GM12878 (cell line): Measurements from ENCODE around the gene GPR141. TPM values are rescaled to one million over a fixed set of nuclear protein-coding genes. Genes with fewer than 3 reads are reported as not detected.

Experiments
- ATAC-seq: fragments of 200-7000 bp; cut with Tn5 transposase; 3 replicates; pipeline ENCODE4 v1.9.1; 2020; ENCODE audit warnings: mild to moderate bottlenecking, moderate library complexity
- BruUV-seq: library from RNA; stranded (reverse); fragments of 400-500 nt; replicated peaks from 2 replicates; lab custom pipeline; 2021; lab: Mats Ljungman, UMichigan
- CTCF ChIA-PET: fragments of 300-600 bp; sonication (Branson Sonifier 250); formaldehyde crosslinking; extraction: SDS; loops from one replicate; lab custom pipeline; 2021; ENCODE audit warnings: inconsistent platforms; lab: Yijun Ruan, JAX
- POLR2A ChIA-PET: fragments of 350-600 bp; formaldehyde crosslinking; extraction: SDS; loops from one replicate; lab custom pipeline; 2021; ENCODE audit warnings: inconsistent platforms; lab: Charles Lee
- RAD21 ChIA-PET: fragments of 300-600 bp; sonication (Branson Sonifier 250); formaldehyde crosslinking; loops from one replicate; lab custom pipeline; 2023; ENCODE audit warnings: antibody characterized with exemption; ENCODE audit not compliant: unreplicated experiment; lab: Charles Lee
- SMC1A ChIA-PET: fragments of 300-600 bp; sonication (Branson Sonifier 250); formaldehyde crosslinking; loops from one replicate; lab custom pipeline; 2023; ENCODE audit not compliant: unreplicated experiment, uncharacterized antibody; lab: Charles Lee
- DNase-seq: peaks from one replicate; pipeline ENCODE4 v3.0.0-alpha.2; 2011; ENCODE audit warnings: low read depth, low spot score
- FAIRE-seq: peaks from 3 replicates; lab custom pipeline; 2011; peaks lifted over from hg19 to GRCh38; lab: Jason Lieb, UNC
- H2AFZ ChIP-seq: 2 replicates; pipeline ENCODE4 v1.6.0; 2011; ENCODE audit warnings: low read depth, low read length, control low read depth; ENCODE audit not compliant: control insufficient read depth
- H3K27ac ChIP-seq: 2 replicates; pipeline ENCODE4 v1.5.1; 2011; ENCODE audit warnings: control low read depth; ENCODE audit not compliant: control insufficient read depth, insufficient read depth
- H3K27me3 ChIP-seq, 2 experiments: replicated peaks in 1 of 2; 2 replicates each; pipeline versions ENCODE4 v1.6.0 to v1.6.1; 2011; ENCODE audit warnings: low read length in 1 of 2; ENCODE audit not compliant: control insufficient read depth in 2 of 2, insufficient read depth in 2 of 2
- H3K36me3 ChIP-seq, 2 experiments: 2 replicates each; pipeline ENCODE4 v1.5.1; 2011; ENCODE audit warnings: low read length in 1 of 2; ENCODE audit not compliant: control insufficient read depth in 2 of 2, insufficient read depth in 2 of 2
- H3K4me1 ChIP-seq: 2 replicates; pipeline ENCODE4 v1.6.1; 2011; ENCODE audit warnings: mild to moderate bottlenecking, low read length, moderate library complexity, mixed read lengths; ENCODE audit not compliant: control insufficient read depth, insufficient read depth
- H3K4me2 ChIP-seq: 2 replicates; pipeline ENCODE4 v1.6.0; 2011; ENCODE audit warnings: control low read depth; ENCODE audit not compliant: control insufficient read depth, insufficient read depth
- H3K4me3 ChIP-seq: fragments of 200-600 bp; sonication (generic); 2 replicates; pipeline ENCODE4 v1.5.1; 2016
- H3K79me2 ChIP-seq: 2 replicates; pipeline ENCODE4 v1.6.0; 2011; ENCODE audit warnings: low read length; ENCODE audit not compliant: control insufficient read depth, insufficient read depth
- H3K9ac ChIP-seq: 2 replicates; pipeline ENCODE4 v1.8.0; 2011; ENCODE audit warnings: low read length, control low read depth, mixed read lengths; ENCODE audit not compliant: control insufficient read depth, insufficient read depth
- H3K9me3 ChIP-seq: replicated peaks from 3 replicates; pipeline ENCODE4 v1.5.1; 2011; ENCODE audit warnings: mild to moderate bottlenecking, low read length; ENCODE audit not compliant: control insufficient read depth, insufficient read depth
- H4K20me1 ChIP-seq: 2 replicates; pipeline ENCODE4 v1.6.0; 2011; ENCODE audit not compliant: control insufficient read depth, insufficient read depth
- CBX5 ChIP-seq: sonication (generic); IDR thresholded peaks from 2 replicates; pipeline ENCODE4 v1.6.1; 2016; ENCODE audit warnings: low read depth, moderate library complexity, mild to moderate bottlenecking, inconsistent platforms
- CEBPB ChIP-seq, 2 experiments: fragments of 150-350 bp in 1 of 2; IDR thresholded peaks; 2 replicates each; pipeline ENCODE4 v1.6.1; 2012 to 2014; ENCODE audit warnings: low read depth in 2 of 2, low read length in 2 of 2, borderline replicate concordance in 1 of 2, inconsistent platforms in 1 of 2
- CREB1 ChIP-seq: IDR thresholded peaks from 2 replicates; pipeline ENCODE4 v1.6.1; 2012; ENCODE audit warnings: low read depth, mild to moderate bottlenecking, inconsistent platforms
- HDGF ChIP-seq: fragments of 450-650 bp; IDR thresholded peaks from 2 replicates; pipeline ENCODE4 v1.6.1; 2016; ENCODE audit warnings: antibody characterized with exemption
- JUND ChIP-seq: IDR thresholded peaks from 2 replicates; pipeline ENCODE4 v1.6.1; 2012; ENCODE audit warnings: low read depth, mild to moderate bottlenecking, low read length, improper control_type of control experiment, moderate library complexity
- KAT2A ChIP-seq: conservative IDR thresholded peaks from 2 replicates; pipeline ENCODE4 v1.6.1; 2011; ENCODE audit warnings: low read depth, low read length; ENCODE audit not compliant: control insufficient read depth
- LARP7 ChIP-seq: fragments of 450-650 bp; IDR thresholded peaks from 2 replicates; pipeline ENCODE4 v1.6.1; 2017; ENCODE audit warnings: mild to moderate bottlenecking
- NFIC ChIP-seq: IDR thresholded peaks from 2 replicates; pipeline ENCODE4 v1.6.1; 2012; ENCODE audit warnings: low read depth, mild to moderate bottlenecking, inconsistent platforms, low read length, moderate library complexity
- RELA ChIP-seq: fragments of 450-650 bp; IDR thresholded peaks from 2 replicates; pipeline ENCODE4 v1.8.0; 2014; ENCODE audit warnings: borderline replicate concordance; ENCODE audit not compliant: partially characterized antibody
- TCF12 ChIP-seq: IDR thresholded peaks from 2 replicates; pipeline ENCODE4 v1.6.1; 2011; ENCODE audit warnings: low read depth, mild to moderate bottlenecking, low read length
- in situ Hi-C: fragments of 300-500 bp; cut with MboI; formaldehyde crosslinking; loops from 9 replicates; pipeline ENCODE4 v1.14.3; 2018; ENCODE audit warnings: mixed read lengths
- intact Hi-C: fragments of 100-400 bp; cut with micrococcal nuclease; formaldehyde crosslinking; loops from one replicate; pipeline ENCODE4 v1.14.2; 2022; ENCODE audit not compliant: unreplicated experiment
- polyA plus RNA-seq, 11 experiments: library from polyadenylated mRNA; depleted of rRNA in 4 of 11; unstranded in 6 of 11; stranded (reverse) in 5 of 11; fragments of >200 nt; fragmentation: Nextera tagmentation in 4 of 11; fragmentation: Illumina TruSeq in 1 of 11; extraction: Ambion mirVana in 4 of 11; extraction: Trizol in 1 of 11; gene quantifications; 1 replicate in 1 of 11; 2 replicates in 10 of 11; pipeline versions ENCODE4 v1.2.1 to v1.2.3, GENCODE V29; 2011 to 2016; ENCODE audit warnings: inconsistent platforms in 2 of 11, missing spikeins in 2 of 11, low read depth in 1 of 11
- total RNA-seq, 4 experiments: library from RNA; depleted of rRNA in 3 of 4; stranded (reverse); fragments of >200 nt in 3 of 4; fragmentation: Illumina TruSeq in 1 of 4; extraction: Trizol in 1 of 4; gene quantifications; 2 replicates each; pipeline versions ENCODE4 v1.2.1 to v1.2.3, GENCODE V29; 2013 to 2021
- TF ChIP-seq, protein P1 (sequence below): IDR thresholded peaks from 2 replicates; pipeline ENCODE4 v1.6.1; 2012; ENCODE audit warnings: improper control_type of control experiment, low read depth, low read length; ENCODE audit not compliant: insufficient replicate concordance
- TF ChIP-seq, protein P2 (sequence below): fragments of 450-650 bp; conservative IDR thresholded peaks from 2 replicates; pipeline ENCODE4 v1.6.1; 2017; ENCODE audit warnings: mild to moderate bottlenecking, moderate library complexity

Gene GPR141
- total and polyA plus RNA-seq, 10 of the 15 experiments (the other 5 are each of a cell fraction or from before 2014, with no cell fraction given) = 0.56 to 3.9 (median 1.2) TPM

DNA sequence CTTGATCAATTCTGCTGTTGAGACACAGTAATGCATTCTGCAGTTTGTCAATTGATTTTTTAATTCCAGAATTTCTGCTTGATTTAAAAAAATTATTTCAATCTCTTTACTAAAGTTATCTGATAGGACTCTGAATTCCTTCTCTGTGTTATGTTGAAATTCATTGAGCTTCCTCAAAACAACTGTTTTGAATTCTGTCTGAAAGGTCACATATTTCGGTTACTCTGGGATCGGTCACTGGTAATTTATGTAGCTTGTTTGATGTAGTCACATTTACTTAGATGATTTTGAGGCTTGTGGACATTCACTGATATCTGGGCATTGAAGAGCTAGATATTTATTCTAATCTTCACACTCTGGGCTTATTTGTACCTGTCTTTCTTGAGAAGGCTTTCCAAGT lies 97.6 kb downstream of the GPR141 start (continued):
- TF ChIP-seq, protein P1, sequence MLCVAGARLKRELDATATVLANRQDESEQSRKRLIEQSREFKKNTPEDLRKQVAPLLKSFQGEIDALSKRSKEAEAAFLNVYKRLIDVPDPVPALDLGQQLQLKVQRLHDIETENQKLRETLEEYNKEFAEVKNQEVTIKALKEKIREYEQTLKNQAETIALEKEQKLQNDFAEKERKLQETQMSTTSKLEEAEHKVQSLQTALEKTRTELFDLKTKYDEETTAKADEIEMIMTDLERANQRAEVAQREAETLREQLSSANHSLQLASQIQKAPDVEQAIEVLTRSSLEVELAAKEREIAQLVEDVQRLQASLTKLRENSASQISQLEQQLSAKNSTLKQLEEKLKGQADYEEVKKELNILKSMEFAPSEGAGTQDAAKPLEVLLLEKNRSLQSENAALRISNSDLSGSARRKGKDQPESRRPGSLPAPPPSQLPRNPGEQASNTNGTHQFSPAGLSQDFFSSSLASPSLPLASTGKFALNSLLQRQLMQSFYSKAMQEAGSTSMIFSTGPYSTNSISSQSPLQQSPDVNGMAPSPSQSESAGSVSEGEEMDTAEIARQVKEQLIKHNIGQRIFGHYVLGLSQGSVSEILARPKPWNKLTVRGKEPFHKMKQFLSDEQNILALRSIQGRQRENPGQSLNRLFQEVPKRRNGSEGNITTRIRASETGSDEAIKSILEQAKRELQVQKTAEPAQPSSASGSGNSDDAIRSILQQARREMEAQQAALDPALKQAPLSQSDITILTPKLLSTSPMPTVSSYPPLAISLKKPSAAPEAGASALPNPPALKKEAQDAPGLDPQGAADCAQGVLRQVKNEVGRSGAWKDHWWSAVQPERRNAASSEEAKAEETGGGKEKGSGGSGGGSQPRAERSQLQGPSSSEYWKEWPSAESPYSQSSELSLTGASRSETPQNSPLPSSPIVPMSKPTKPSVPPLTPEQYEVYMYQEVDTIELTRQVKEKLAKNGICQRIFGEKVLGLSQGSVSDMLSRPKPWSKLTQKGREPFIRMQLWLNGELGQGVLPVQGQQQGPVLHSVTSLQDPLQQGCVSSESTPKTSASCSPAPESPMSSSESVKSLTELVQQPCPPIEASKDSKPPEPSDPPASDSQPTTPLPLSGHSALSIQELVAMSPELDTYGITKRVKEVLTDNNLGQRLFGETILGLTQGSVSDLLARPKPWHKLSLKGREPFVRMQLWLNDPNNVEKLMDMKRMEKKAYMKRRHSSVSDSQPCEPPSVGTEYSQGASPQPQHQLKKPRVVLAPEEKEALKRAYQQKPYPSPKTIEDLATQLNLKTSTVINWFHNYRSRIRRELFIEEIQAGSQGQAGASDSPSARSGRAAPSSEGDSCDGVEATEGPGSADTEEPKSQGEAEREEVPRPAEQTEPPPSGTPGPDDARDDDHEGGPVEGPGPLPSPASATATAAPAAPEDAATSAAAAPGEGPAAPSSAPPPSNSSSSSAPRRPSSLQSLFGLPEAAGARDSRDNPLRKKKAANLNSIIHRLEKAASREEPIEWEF = no peak
- TF ChIP-seq NFIC (no peak), CREB1 (no peak), HDGF (no peak), CEBPB (IDR thresholded peaks at IDR 0.05; ENCODE audit: borderline replicate concordance in 1 of 2, low read depth in 2 of 2, low read length in 2 of 2) (no peak)

DNA sequence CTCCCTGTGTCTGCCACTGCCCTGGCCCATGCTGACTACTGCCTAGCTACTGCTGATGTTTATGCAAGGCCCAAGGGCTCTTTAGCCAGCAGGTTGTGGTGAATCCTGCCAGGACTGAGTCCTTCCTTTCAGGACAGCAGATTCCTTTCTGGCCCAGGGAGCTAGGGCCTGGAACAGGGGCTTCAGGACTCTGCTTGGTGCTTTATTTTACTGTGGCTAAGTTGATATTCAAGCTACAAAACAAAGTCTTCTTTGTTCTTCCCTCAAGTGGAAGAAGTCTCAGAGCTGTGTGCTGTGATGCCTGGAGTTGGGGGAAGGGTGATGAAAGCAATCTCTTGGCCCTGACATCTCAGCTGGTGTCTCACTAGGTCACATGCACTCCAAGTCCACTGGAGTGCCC lies 98.6 kb downstream of the GPR141 start:
- peaks cover 2% of the 10 kb centered on the region; the same call in 2 of the 3 replicates for H3K9me3 ChIP-seq
- no peak overlapping the region for H3K27ac ChIP-seq
- peaks cover 44% of the 10 kb centered on the region for H3K4me1 ChIP-seq
- TF ChIP-seq LARP7 = no peak
- no peak for TF ChIP-seq CBX5
- no peak for TF ChIP-seq KAT2A
- no peak for TF ChIP-seq CREB1
- no peak for TF ChIP-seq JUND
- TF ChIP-seq, protein P2, sequence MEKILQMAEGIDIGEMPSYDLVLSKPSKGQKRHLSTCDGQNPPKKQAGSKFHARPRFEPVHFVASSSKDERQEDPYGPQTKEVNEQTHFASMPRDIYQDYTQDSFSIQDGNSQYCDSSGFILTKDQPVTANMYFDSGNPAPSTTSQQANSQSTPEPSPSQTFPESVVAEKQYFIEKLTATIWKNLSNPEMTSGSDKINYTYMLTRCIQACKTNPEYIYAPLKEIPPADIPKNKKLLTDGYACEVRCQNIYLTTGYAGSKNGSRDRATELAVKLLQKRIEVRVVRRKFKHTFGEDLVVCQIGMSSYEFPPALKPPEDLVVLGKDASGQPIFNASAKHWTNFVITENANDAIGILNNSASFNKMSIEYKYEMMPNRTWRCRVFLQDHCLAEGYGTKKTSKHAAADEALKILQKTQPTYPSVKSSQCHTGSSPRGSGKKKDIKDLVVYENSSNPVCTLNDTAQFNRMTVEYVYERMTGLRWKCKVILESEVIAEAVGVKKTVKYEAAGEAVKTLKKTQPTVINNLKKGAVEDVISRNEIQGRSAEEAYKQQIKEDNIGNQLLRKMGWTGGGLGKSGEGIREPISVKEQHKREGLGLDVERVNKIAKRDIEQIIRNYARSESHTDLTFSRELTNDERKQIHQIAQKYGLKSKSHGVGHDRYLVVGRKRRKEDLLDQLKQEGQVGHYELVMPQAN = no peak
- no peak for TF ChIP-seq TCF12
- no peak for TF ChIP-seq RELA
- TF ChIP-seq, all 136 proteins: peak for 0
- Histone ChIP-seq H4K20me1 (no peaks in the 10 kb centered on the region), H3K9ac (no peak overlapping the region), H3K36me3 (no peaks in the 10 kb centered on the region), H3K79me2 (no peaks in the 10 kb centered on the region), H3K27me3 (no peaks in the 10 kb centered on the region), H3K4me3 (no peak overlapping the region), H2AFZ (no peak overlapping the region), H3K4me2 (no peak overlapping the region)
- no TSS peak for BruUV-seq
- RAD21 ChIA-PET = interaction anchor here (0.7 to 3.0 kb wide), 5 partner anchors 10 to 52 kb away, joined by 3 to 15 read pairs (median 5); no protein-coding TSS in a partner anchor
- DNase-seq (no peak), ATAC-seq (no peak), FAIRE-seq (no peak)
- in situ Hi-C loops = no loop called here
- CTCF ChIA-PET = interaction anchor here (0.9 to 3.5 kb wide), 6 partner anchors 12 to 50 kb away, joined by 3 to 9 read pairs (median 4); no protein-coding TSS in a partner anchor
- POLR2A ChIA-PET = interaction anchor here (0.9 to 1.4 kb wide), 3 partner anchors 11 to 35 kb away, joined by 3 to 5 read pairs (median 3); no protein-coding TSS in a partner anchor
- SMC1A ChIA-PET = interaction anchor here (0.9 to 8.8 kb wide), 10 partner anchors 13 to 52 kb away, joined by 3 to 193 read pairs (median 7); no protein-coding TSS in a partner anchor
- intact Hi-C loops = no loop called here
